Body of pancreas (tissue), 4 donors: Measurements from ENCODE around the gene EXD3. TPM values are rescaled to one million over a fixed set of nuclear protein-coding genes. Genes with fewer than 3 reads are reported as not detected.

Experiments
- ATAC-seq: fragments of 150-250 bp; one replicate; pipeline ENCODE4 v1.9.1; 2016
- DNase-seq, 4 donors: peaks; one replicate each; pipeline ENCODE4 v3.0.0-alpha.2; 2019
- H3K27ac ChIP-seq, 4 donors: fragments of 200-600 bp; sonication (generic); 1 replicate in 3 of 4; 2 replicates in 1 of 4; pipeline versions ENCODE4 v1.5.1 to v1.6.1; 2016 to 2019; ENCODE audit warnings: mild to moderate bottlenecking in 1 of 4, mixed read lengths in 1 of 4, moderate library complexity in 1 of 4
- H3K27me3 ChIP-seq, 2 donors: fragments of 200-600 bp; sonication (generic); one replicate each; pipeline ENCODE4 v1.6.0; 2016; ENCODE audit warnings: mild to moderate bottlenecking in 1 of 2
- H3K36me3 ChIP-seq, 2 donors: fragments of 200-600 bp; sonication (generic); replicated peaks in 1 of 2; 2 replicates each; pipeline ENCODE4 v1.5.1; 2016; ENCODE audit warnings: low read depth in 2 of 2; ENCODE audit not compliant: insufficient read depth in 1 of 2
- H3K4me1 ChIP-seq: fragments of 200-600 bp; sonication (generic); one replicate; pipeline ENCODE4 v1.6.0; 2016
- H3K4me3 ChIP-seq, 2 donors: fragments of 200-600 bp; sonication (generic); 1 replicate in 1 of 2; 2 replicates in 1 of 2; pipeline ENCODE4 v1.5.1; 2016 to 2019
- H3K9me3 ChIP-seq, 3 donors: fragments of 200-600 bp; sonication (generic); 1 replicate in 2 of 3; 2 replicates in 1 of 3; pipeline ENCODE4 v1.5.1; 2016
- CTCF ChIP-seq, 7 experiments: fragments of 450-650 bp in 4 of 7; fragments of 200-600 bp in 3 of 7; sonication (generic) in 3 of 7; IDR thresholded peaks; one replicate each; pipeline ENCODE4 v1.5.1; 2016 to 2019; ENCODE audit warnings: antibody characterized with exemption in 7 of 7
- POLR2A ChIP-seq, 3 donors: fragments of 450-650 bp; IDR thresholded peaks; one replicate each; pipeline ENCODE4 v1.6.1; 2016; ENCODE audit warnings: antibody characterized with exemption in 3 of 3, mild to moderate bottlenecking in 2 of 3
- WGBS, 2 donors: methylation state at CpG; one replicate each; pipeline ENCODE4 v1.1.5; 2017; 5-methylcytosine and 5-hydroxymethylcytosine counted together
- intact Hi-C: fragments of 100-400 bp; cut with DNase I; formaldehyde crosslinking; loops from one replicate; pipeline ENCODE4 v1.15.1; 2023
- total RNA-seq, 2 donors: library from RNA; depleted of rRNA; stranded (reverse); fragments of >200 nt; gene quantifications; one replicate each; pipeline ENCODE4 v1.1.0, GENCODE V29; 2016

The EXD3 gene
- total RNA-seq, 2 donors from 2014 or later, result 23.3 to 34.9 TPM

DNA sequence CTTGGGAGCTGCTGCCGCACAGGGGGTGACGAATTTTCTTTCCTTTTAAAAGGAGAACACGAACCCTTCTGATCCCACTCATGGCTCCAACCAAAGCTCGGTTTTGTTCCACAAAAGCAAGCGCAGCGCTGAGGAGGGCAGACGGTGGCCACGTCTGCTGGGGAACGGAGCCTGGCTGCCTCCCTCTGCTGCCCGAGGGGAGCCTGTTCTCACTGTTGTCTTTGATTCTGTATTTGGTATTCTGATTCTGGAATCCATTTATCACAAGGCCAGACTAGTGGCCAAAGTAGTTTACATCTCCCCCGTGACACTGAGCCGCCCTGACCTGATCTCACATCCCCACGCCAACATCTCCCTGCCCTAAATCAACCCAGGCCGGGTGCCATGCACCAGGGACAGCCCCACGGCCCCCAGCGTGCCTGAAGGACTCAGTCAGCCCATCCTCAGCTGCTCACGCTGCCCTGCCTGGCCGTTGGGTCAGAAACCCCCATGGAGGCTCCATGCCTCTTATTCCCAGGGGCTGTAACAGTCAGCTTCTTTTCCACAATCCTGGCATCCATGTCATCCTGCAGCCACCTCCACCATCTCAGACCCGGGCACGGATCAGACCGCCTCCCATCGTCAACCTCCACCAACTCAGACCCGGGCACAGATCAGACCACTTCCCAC lies 42.9 kb upstream of the EXD3 start:
- WGBS, 2 donors, result 93 to 95% methylated on average over 19 to 23 of the region's 23 CpGs
- no peak for TF ChIP-seq POLR2A (IDR thresholded peaks at IDR 0.05)
- no peak for TF ChIP-seq CTCF (IDR thresholded peaks at IDR 0.05)
- no peaks in the 10 kb centered on the region for H3K4me1 ChIP-seq

GRCh38 chr9:137465000-137465719 lies 42.2 kb upstream of the EXD3 start:
- intact Hi-C loops, result no loop called here
- no peak for ATAC-seq
- Histone ChIP-seq H3K27me3 (no peaks in the 10 kb centered on the region), H3K27ac (no peak overlapping the region), H3K4me1 (peaks cover under 1% of the 10 kb centered on the region), H3K36me3 (no peaks in the 10 kb centered on the region), H3K4me3 (no peak overlapping the region), H3K9me3 (no peaks in the 10 kb centered on the region)
- TF ChIP-seq CTCF (IDR thresholded peaks at IDR 0.05), result no peak
- TF ChIP-seq POLR2A (IDR thresholded peaks at IDR 0.05), result no peak
- 88 to 91% methylated on average over 20 to 23 of the region's 23 CpGs for WGBS, 2 donors
- no peak for DNase-seq

More for the DNA sequence above, 42.9 kb upstream of the EXD3 start:
- DNase-seq (no peak), ATAC-seq (no peak)
- Histone ChIP-seq H3K36me3 (no peaks in the 10 kb centered on the region), H3K27ac (no peak overlapping the region), H3K4me3 (no peak overlapping the region), H3K9me3 (no peaks in the 10 kb centered on the region), H3K27me3 (no peaks in the 10 kb centered on the region)
- intact Hi-C loops, result no loop called here

DNA sequence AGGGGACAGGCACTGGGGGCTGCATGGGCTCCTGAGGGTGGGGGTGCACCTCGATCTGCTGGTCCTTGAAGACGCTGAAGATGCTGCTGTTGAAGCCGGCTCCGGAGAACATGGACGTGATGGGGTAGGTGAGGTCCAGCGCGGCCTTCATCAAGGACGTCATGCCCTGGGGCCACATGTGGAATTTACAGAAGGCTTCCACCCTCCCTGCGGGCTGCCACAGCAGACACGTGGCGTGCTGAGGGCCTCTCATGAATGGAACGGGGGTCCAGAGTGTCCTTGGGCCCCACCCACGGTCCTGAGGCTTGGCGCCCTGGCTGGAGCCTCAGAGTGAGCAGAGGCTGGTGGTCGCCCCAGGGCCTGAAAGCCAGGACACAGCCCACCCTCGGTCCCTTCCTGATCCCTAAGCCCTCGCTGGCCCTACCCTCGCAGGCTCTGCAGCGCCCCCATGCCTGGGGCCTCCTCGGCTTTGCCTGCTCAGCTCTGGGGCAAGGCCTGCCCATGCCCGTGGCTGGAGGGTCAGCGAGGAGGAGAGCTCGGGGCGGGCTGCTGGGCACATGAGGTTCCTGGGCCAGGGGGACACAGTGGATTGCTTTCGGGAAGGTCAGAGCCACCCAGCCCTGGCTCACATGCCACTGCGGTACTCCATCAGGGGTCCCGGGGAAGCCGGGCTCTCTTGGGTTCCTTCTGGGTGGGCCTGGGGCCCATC lies 41.5 kb upstream of the EXD3 start:
- intact Hi-C loops, result no loop called here
- DNase-seq (no peak), ATAC-seq (no peak)
- no peaks in the 10 kb centered on the region for H3K27me3 ChIP-seq
- WGBS, 2 donors, result 90 to 93% methylated on average over 4 to 28 of the region's 28 CpGs
- H3K4me1 ChIP-seq, result peaks cover 7% of the 10 kb centered on the region
- H3K9me3 ChIP-seq, result no peaks in the 10 kb centered on the region
- TF ChIP-seq POLR2A (IDR thresholded peaks at IDR 0.05), result no peak
- no peak overlapping the region for H3K27ac ChIP-seq
- no peak overlapping the region for H3K4me3 ChIP-seq
- no peaks in the 10 kb centered on the region for H3K36me3 ChIP-seq

- Histone ChIP-seq H3K4me3 (no peak overlapping the region), H3K27me3 (no peaks in the 10 kb centered on the region), H3K36me3 (no peaks in the 10 kb centered on the region), H3K9me3 (no peaks in the 10 kb centered on the region), H3K27ac (no peak overlapping the region), H3K4me1 (peaks cover 9% of the 10 kb centered on the region)
- WGBS, 2 donors, result 90 to 97% methylated on average over 10 to 18 of the region's 18 CpGs
- intact Hi-C loops, result no loop called here
- ATAC-seq (no peak), DNase-seq (no peak)
- no peak for TF ChIP-seq POLR2A (IDR thresholded peaks at IDR 0.05)
- no peak for TF ChIP-seq CTCF (IDR thresholded peaks at IDR 0.05)
Measured at GRCh38 chr9:137463931-137464290, 40.9 kb upstream of the EXD3 start.
